WTC11 (cell line): ENCODE data around the gene UBXN4.

Experiments used
- CBFB ChIP-seq: sonication (generic); formaldehyde crosslinking; IDR thresholded peaks from 2 replicates; pipeline ENCODE4 v1.8.1; 2022; ENCODE audit warnings: mild to moderate bottlenecking, low read depth, missing genetic modification reagents
- CREB1 ChIP-seq: sonication (generic); formaldehyde crosslinking; IDR thresholded peaks from 2 replicates; pipeline ENCODE4 v1.8.0; 2023; ENCODE audit warnings: mild to moderate bottlenecking, missing genetic modification reagents
- GRHL2 ChIP-seq: fragments of 250-450 bp; sonication (Bioruptor Pico); IDR thresholded peaks from 2 replicates; pipeline ENCODE4 v1.8.0; 2022; ENCODE audit warnings: mild to moderate bottlenecking, moderate library complexity; ENCODE audit not compliant: insufficient replicate concordance, severe bottlenecking
- KAT7 ChIP-seq: sonication (generic); formaldehyde crosslinking; IDR thresholded peaks from 2 replicates; pipeline ENCODE4 v1.8.1; 2023; ENCODE audit warnings: missing genetic modification reagents, mild to moderate bottlenecking, borderline replicate concordance
- NFYB ChIP-seq: sonication (generic); formaldehyde crosslinking; conservative IDR thresholded peaks from 2 replicates; pipeline ENCODE4 v1.8.0; 2022; ENCODE audit warnings: low read depth, missing genetic modification reagents
- NR2C2 ChIP-seq: sonication (generic); formaldehyde crosslinking; IDR thresholded peaks from 2 replicates; pipeline ENCODE4 v1.8.0; 2022; ENCODE audit warnings: mild to moderate bottlenecking, missing genetic modification reagents
- RELA ChIP-seq: sonication (generic); formaldehyde crosslinking; IDR thresholded peaks from 2 replicates; pipeline ENCODE4 v1.8.1; 2022; ENCODE audit warnings: missing genetic modification reagents, mild to moderate bottlenecking, borderline replicate concordance
- TF ChIP-seq, protein P1 (sequence below): fragments of 200-600 bp; IDR thresholded peaks from 2 replicates; pipeline ENCODE4 v1.8.0; 2022; ENCODE audit warnings: antibody characterized with exemption
- TF ChIP-seq, protein P2 (sequence below): sonication (generic); formaldehyde crosslinking; IDR thresholded peaks from 2 replicates; pipeline ENCODE4 v1.8.0; 2022; ENCODE audit warnings: mild to moderate bottlenecking, missing genetic modification reagents
- TF ChIP-seq, protein P3 (sequence below): sonication (generic); formaldehyde crosslinking; IDR thresholded peaks from 2 replicates; pipeline ENCODE4 v1.8.1; 2023; ENCODE audit warnings: mild to moderate bottlenecking, missing genetic modification reagents
- TF ChIP-seq, protein P4 (sequence below): sonication (generic); formaldehyde crosslinking; IDR thresholded peaks from 2 replicates; pipeline ENCODE4 v1.8.0; 2022; ENCODE audit warnings: mild to moderate bottlenecking, missing genetic modification reagents
- TF ChIP-seq, protein P5 (sequence below): sonication (generic); formaldehyde crosslinking; IDR thresholded peaks from 2 replicates; pipeline ENCODE4 v1.8.1; 2022; ENCODE audit warnings: low read depth, missing genetic modification reagents, borderline replicate concordance
- TF ChIP-seq, protein P6 (sequence below): sonication (generic); formaldehyde crosslinking; IDR thresholded peaks from 2 replicates; pipeline ENCODE4 v1.8.1; 2023; ENCODE audit warnings: mild to moderate bottlenecking, missing genetic modification reagents, borderline replicate concordance

DNA sequence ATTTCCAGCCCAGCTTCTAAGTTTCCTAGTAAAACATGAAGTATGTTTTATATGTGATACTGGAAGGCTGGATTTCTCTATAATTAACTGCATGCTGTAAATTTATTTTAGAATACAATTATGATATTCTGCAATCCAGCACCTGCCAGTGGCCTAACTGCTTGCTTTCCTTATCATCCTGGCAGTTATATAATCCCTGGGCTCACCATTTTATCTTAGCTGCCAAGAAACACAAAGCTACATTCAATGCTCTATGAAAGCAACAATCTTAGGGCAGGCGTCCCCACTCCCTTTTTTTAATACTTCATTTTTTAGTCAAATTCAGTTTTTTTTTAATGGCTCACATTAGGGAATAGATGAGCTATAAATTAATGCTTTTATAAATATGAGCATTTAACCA is 38.4 kb upstream of the UBXN4 start:
- TF ChIP-seq, protein P1, sequence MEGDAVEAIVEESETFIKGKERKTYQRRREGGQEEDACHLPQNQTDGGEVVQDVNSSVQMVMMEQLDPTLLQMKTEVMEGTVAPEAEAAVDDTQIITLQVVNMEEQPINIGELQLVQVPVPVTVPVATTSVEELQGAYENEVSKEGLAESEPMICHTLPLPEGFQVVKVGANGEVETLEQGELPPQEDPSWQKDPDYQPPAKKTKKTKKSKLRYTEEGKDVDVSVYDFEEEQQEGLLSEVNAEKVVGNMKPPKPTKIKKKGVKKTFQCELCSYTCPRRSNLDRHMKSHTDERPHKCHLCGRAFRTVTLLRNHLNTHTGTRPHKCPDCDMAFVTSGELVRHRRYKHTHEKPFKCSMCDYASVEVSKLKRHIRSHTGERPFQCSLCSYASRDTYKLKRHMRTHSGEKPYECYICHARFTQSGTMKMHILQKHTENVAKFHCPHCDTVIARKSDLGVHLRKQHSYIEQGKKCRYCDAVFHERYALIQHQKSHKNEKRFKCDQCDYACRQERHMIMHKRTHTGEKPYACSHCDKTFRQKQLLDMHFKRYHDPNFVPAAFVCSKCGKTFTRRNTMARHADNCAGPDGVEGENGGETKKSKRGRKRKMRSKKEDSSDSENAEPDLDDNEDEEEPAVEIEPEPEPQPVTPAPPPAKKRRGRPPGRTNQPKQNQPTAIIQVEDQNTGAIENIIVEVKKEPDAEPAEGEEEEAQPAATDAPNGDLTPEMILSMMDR: no peak
- no peak for TF ChIP-seq GRHL2
- no peak for TF ChIP-seq CREB1 (CRISPR knock-in tag)
- TF ChIP-seq, protein P2, sequence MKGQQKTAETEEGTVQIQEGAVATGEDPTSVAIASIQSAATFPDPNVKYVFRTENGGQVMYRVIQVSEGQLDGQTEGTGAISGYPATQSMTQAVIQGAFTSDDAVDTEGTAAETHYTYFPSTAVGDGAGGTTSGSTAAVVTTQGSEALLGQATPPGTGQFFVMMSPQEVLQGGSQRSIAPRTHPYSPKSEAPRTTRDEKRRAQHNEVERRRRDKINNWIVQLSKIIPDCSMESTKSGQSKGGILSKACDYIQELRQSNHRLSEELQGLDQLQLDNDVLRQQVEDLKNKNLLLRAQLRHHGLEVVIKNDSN: no peak
- TF ChIP-seq NR2C2 (CRISPR knock-in tag): no peak
- TF ChIP-seq, protein P3, sequence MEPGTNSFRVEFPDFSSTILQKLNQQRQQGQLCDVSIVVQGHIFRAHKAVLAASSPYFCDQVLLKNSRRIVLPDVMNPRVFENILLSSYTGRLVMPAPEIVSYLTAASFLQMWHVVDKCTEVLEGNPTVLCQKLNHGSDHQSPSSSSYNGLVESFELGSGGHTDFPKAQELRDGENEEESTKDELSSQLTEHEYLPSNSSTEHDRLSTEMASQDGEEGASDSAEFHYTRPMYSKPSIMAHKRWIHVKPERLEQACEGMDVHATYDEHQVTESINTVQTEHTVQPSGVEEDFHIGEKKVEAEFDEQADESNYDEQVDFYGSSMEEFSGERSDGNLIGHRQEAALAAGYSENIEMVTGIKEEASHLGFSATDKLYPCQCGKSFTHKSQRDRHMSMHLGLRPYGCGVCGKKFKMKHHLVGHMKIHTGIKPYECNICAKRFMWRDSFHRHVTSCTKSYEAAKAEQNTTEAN (CRISPR knock-in tag): no peak
- no peak for TF ChIP-seq KAT7 (CRISPR knock-in tag)
- TF ChIP-seq RELA (CRISPR knock-in tag): no peak
- TF ChIP-seq, protein P4, sequence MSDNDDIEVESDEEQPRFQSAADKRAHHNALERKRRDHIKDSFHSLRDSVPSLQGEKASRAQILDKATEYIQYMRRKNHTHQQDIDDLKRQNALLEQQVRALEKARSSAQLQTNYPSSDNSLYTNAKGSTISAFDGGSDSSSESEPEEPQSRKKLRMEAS (CRISPR knock-in tag): no peak
- no peak for TF ChIP-seq CBFB
- no peak for TF ChIP-seq NFYB (CRISPR knock-in tag)
- TF ChIP-seq, protein P5, sequence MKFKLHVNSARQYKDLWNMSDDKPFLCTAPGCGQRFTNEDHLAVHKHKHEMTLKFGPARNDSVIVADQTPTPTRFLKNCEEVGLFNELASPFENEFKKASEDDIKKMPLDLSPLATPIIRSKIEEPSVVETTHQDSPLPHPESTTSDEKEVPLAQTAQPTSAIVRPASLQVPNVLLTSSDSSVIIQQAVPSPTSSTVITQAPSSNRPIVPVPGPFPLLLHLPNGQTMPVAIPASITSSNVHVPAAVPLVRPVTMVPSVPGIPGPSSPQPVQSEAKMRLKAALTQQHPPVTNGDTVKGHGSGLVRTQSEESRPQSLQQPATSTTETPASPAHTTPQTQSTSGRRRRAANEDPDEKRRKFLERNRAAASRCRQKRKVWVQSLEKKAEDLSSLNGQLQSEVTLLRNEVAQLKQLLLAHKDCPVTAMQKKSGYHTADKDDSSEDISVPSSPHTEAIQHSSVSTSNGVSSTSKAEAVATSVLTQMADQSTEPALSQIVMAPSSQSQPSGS (CRISPR knock-in tag): no peak
- TF ChIP-seq, protein P6, sequence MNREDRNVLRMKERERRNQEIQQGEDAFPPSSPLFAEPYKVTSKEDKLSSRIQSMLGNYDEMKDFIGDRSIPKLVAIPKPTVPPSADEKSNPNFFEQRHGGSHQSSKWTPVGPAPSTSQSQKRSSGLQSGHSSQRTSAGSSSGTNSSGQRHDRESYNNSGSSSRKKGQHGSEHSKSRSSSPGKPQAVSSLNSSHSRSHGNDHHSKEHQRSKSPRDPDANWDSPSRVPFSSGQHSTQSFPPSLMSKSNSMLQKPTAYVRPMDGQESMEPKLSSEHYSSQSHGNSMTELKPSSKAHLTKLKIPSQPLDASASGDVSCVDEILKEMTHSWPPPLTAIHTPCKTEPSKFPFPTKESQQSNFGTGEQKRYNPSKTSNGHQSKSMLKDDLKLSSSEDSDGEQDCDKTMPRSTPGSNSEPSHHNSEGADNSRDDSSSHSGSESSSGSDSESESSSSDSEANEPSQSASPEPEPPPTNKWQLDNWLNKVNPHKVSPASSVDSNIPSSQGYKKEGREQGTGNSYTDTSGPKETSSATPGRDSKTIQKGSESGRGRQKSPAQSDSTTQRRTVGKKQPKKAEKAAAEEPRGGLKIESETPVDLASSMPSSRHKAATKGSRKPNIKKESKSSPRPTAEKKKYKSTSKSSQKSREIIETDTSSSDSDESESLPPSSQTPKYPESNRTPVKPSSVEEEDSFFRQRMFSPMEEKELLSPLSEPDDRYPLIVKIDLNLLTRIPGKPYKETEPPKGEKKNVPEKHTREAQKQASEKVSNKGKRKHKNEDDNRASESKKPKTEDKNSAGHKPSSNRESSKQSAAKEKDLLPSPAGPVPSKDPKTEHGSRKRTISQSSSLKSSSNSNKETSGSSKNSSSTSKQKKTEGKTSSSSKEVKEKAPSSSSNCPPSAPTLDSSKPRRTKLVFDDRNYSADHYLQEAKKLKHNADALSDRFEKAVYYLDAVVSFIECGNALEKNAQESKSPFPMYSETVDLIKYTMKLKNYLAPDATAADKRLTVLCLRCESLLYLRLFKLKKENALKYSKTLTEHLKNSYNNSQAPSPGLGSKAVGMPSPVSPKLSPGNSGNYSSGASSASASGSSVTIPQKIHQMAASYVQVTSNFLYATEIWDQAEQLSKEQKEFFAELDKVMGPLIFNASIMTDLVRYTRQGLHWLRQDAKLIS (CRISPR knock-in tag): no peak
